GM12878 (cell line): ENCODE results near the gene OR6B1. TPM values are rescaled to one million over a fixed set of nuclear protein-coding genes. Genes with fewer than 3 reads are reported as not detected.
A peak's percentile ranks its signal among the peaks of the same experiment; 100 is the strongest.

Experiments
- ATAC-seq: fragments of 200-7000 bp; cut with Tn5 transposase; 3 replicates; pipeline ENCODE4 v1.9.1; 2020; ENCODE audit warnings: mild to moderate bottlenecking, moderate library complexity
- BruUV-seq: library from RNA; stranded (reverse); fragments of 400-500 nt; replicated peaks from 2 replicates; lab custom pipeline; 2021; lab: Mats Ljungman, UMichigan
- CTCF ChIA-PET: fragments of 300-600 bp; sonication (Branson Sonifier 250); formaldehyde crosslinking; extraction: SDS; loops from one replicate; lab custom pipeline; 2021; ENCODE audit warnings: inconsistent platforms; lab: Yijun Ruan, JAX
- POLR2A ChIA-PET: fragments of 350-600 bp; formaldehyde crosslinking; extraction: SDS; loops from one replicate; lab custom pipeline; 2021; ENCODE audit warnings: inconsistent platforms; lab: Charles Lee
- RAD21 ChIA-PET: fragments of 300-600 bp; sonication (Branson Sonifier 250); formaldehyde crosslinking; loops from one replicate; lab custom pipeline; 2023; ENCODE audit warnings: antibody characterized with exemption; ENCODE audit not compliant: unreplicated experiment; lab: Charles Lee
- SMC1A ChIA-PET: fragments of 300-600 bp; sonication (Branson Sonifier 250); formaldehyde crosslinking; loops from one replicate; lab custom pipeline; 2023; ENCODE audit not compliant: unreplicated experiment, uncharacterized antibody; lab: Charles Lee
- DNase-seq: peaks from one replicate; pipeline ENCODE4 v3.0.0-alpha.2; 2011; ENCODE audit warnings: low read depth, low spot score
- FAIRE-seq: peaks from 3 replicates; lab custom pipeline; 2011; peaks lifted over from hg19 to GRCh38; lab: Jason Lieb, UNC
- H2AFZ ChIP-seq: 2 replicates; pipeline ENCODE4 v1.6.0; 2011; ENCODE audit warnings: low read depth, low read length, control low read depth; ENCODE audit not compliant: control insufficient read depth
- H3K27ac ChIP-seq: 2 replicates; pipeline ENCODE4 v1.5.1; 2011; ENCODE audit warnings: control low read depth; ENCODE audit not compliant: control insufficient read depth, insufficient read depth
- H3K27me3 ChIP-seq, 2 experiments: replicated peaks in 1 of 2; 2 replicates each; pipeline versions ENCODE4 v1.6.0 to v1.6.1; 2011; ENCODE audit warnings: low read length in 1 of 2; ENCODE audit not compliant: control insufficient read depth in 2 of 2, insufficient read depth in 2 of 2
- H3K36me3 ChIP-seq, 2 experiments: 2 replicates each; pipeline ENCODE4 v1.5.1; 2011; ENCODE audit warnings: low read length in 1 of 2; ENCODE audit not compliant: control insufficient read depth in 2 of 2, insufficient read depth in 2 of 2
- H3K4me1 ChIP-seq: 2 replicates; pipeline ENCODE4 v1.6.1; 2011; ENCODE audit warnings: mild to moderate bottlenecking, low read length, moderate library complexity, mixed read lengths; ENCODE audit not compliant: control insufficient read depth, insufficient read depth
- H3K4me2 ChIP-seq: 2 replicates; pipeline ENCODE4 v1.6.0; 2011; ENCODE audit warnings: control low read depth; ENCODE audit not compliant: control insufficient read depth, insufficient read depth
- H3K4me3 ChIP-seq: fragments of 200-600 bp; sonication (generic); 2 replicates; pipeline ENCODE4 v1.5.1; 2016
- H3K79me2 ChIP-seq: 2 replicates; pipeline ENCODE4 v1.6.0; 2011; ENCODE audit warnings: low read length; ENCODE audit not compliant: control insufficient read depth, insufficient read depth
- H3K9ac ChIP-seq: 2 replicates; pipeline ENCODE4 v1.8.0; 2011; ENCODE audit warnings: low read length, control low read depth, mixed read lengths; ENCODE audit not compliant: control insufficient read depth, insufficient read depth
- H3K9me3 ChIP-seq: replicated peaks from 3 replicates; pipeline ENCODE4 v1.5.1; 2011; ENCODE audit warnings: mild to moderate bottlenecking, low read length; ENCODE audit not compliant: control insufficient read depth, insufficient read depth
- H4K20me1 ChIP-seq: 2 replicates; pipeline ENCODE4 v1.6.0; 2011; ENCODE audit not compliant: control insufficient read depth, insufficient read depth
- ASH2L ChIP-seq: fragments of 300-600, 200-600 bp; sonication (generic); IDR thresholded peaks from 2 replicates; pipeline ENCODE4 v1.6.1; 2017; ENCODE audit warnings: low read depth, mild to moderate bottlenecking, borderline replicate concordance
- FOXK2 ChIP-seq: fragments of 450-650 bp; IDR thresholded peaks from 2 replicates; pipeline ENCODE4 v1.6.1; 2017; ENCODE audit warnings: mild to moderate bottlenecking, moderate library complexity
- SIN3A ChIP-seq: IDR thresholded peaks from 2 replicates; pipeline ENCODE4 v1.6.1; 2012; ENCODE audit warnings: low read depth, low read length, improper control_type of control experiment
- in situ Hi-C: fragments of 300-500 bp; cut with MboI; formaldehyde crosslinking; loops from 9 replicates; pipeline ENCODE4 v1.14.3; 2018; ENCODE audit warnings: mixed read lengths
- intact Hi-C: fragments of 100-400 bp; cut with micrococcal nuclease; formaldehyde crosslinking; loops from one replicate; pipeline ENCODE4 v1.14.2; 2022; ENCODE audit not compliant: unreplicated experiment
- polyA plus RNA-seq, 11 experiments: library from polyadenylated mRNA; depleted of rRNA in 4 of 11; unstranded in 6 of 11; stranded (reverse) in 5 of 11; fragments of >200 nt; fragmentation: Nextera tagmentation in 4 of 11; fragmentation: Illumina TruSeq in 1 of 11; extraction: Ambion mirVana in 4 of 11; extraction: Trizol in 1 of 11; gene quantifications; 1 replicate in 1 of 11; 2 replicates in 10 of 11; pipeline versions ENCODE4 v1.2.1 to v1.2.3, GENCODE V29; 2011 to 2016; ENCODE audit warnings: inconsistent platforms in 2 of 11, missing spikeins in 2 of 11, low read depth in 1 of 11
- total RNA-seq, 4 experiments: library from RNA; depleted of rRNA in 3 of 4; stranded (reverse); fragments of >200 nt in 3 of 4; fragmentation: Illumina TruSeq in 1 of 4; extraction: Trizol in 1 of 4; gene quantifications; 2 replicates each; pipeline versions ENCODE4 v1.2.1 to v1.2.3, GENCODE V29; 2013 to 2021
- TF ChIP-seq, protein P1 (sequence below): fragments of 450-650 bp; IDR thresholded peaks from 2 replicates; pipeline ENCODE4 v1.6.1; 2014; ENCODE audit warnings: mild to moderate bottlenecking
- TF ChIP-seq, protein P2 (sequence below): fragments of 450-650 bp; IDR thresholded peaks from 2 replicates; pipeline ENCODE4 v1.6.1; 2017; ENCODE audit warnings: mild to moderate bottlenecking, moderate library complexity
- TF ChIP-seq, protein P3 (sequence below): fragments of 450-650 bp; IDR thresholded peaks from 2 replicates; pipeline ENCODE4 v1.6.1; 2017; ENCODE audit warnings: borderline replicate concordance
- TF ChIP-seq, protein P4 (sequence below): fragments of 450-650 bp; formaldehyde crosslinking; IDR thresholded peaks from 2 replicates; pipeline ENCODE4 v1.4.0; 2020; ENCODE audit warnings: mild to moderate bottlenecking, moderate library complexity

Gene OR6B1
- total and polyA plus RNA-seq, 10 of the 15 experiments (the other 5 are each of a cell fraction or from before 2014, with no cell fraction given), result not detected

DNA sequence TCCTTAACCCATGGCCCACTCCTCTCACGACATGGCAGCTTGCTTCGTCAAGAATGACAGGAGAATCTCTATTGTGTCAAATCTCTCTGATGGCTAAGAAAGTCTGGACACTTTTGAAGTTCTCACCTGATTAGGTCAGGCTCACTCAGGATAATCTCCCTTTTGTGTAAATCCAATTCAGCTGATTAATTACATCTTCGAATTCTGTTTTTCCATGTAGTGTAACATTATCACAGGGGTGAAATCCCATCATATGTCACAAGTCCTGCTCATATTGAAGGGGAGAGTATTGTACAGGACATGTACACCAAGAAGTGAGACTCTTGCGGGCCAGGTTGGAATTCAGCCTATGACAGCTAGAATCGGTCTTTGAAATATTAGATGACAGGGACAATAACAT lies 16.2 kb upstream of the OR6B1 start (continued):
- TF ChIP-seq, protein P1, sequence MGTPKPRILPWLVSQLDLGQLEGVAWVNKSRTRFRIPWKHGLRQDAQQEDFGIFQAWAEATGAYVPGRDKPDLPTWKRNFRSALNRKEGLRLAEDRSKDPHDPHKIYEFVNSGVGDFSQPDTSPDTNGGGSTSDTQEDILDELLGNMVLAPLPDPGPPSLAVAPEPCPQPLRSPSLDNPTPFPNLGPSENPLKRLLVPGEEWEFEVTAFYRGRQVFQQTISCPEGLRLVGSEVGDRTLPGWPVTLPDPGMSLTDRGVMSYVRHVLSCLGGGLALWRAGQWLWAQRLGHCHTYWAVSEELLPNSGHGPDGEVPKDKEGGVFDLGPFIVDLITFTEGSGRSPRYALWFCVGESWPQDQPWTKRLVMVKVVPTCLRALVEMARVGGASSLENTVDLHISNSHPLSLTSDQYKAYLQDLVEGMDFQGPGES, result no peak
- TF ChIP-seq, protein P2, sequence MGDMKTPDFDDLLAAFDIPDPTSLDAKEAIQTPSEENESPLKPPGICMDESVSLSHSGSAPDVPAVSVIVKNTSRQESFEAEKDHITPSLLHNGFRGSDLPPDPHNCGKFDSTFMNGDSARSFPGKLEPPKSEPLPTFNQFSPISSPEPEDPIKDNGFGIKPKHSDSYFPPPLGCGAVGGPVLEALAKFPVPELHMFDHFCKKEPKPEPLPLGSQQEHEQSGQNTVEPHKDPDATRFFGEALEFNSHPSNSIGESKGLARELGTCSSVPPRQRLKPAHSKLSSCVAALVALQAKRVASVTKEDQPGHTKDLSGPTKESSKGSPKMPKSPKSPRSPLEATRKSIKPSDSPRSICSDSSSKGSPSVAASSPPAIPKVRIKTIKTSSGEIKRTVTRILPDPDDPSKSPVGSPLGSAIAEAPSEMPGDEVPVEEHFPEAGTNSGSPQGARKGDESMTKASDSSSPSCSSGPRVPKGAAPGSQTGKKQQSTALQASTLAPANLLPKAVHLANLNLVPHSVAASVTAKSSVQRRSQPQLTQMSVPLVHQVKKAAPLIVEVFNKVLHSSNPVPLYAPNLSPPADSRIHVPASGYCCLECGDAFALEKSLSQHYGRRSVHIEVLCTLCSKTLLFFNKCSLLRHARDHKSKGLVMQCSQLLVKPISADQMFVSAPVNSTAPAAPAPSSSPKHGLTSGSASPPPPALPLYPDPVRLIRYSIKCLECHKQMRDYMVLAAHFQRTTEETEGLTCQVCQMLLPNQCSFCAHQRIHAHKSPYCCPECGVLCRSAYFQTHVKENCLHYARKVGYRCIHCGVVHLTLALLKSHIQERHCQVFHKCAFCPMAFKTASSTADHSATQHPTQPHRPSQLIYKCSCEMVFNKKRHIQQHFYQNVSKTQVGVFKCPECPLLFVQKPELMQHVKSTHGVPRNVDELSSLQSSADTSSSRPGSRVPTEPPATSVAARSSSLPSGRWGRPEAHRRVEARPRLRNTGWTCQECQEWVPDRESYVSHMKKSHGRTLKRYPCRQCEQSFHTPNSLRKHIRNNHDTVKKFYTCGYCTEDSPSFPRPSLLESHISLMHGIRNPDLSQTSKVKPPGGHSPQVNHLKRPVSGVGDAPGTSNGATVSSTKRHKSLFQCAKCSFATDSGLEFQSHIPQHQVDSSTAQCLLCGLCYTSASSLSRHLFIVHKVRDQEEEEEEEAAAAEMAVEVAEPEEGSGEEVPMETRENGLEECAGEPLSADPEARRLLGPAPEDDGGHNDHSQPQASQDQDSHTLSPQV, result no peak
- TF ChIP-seq ASH2L (no peak), FOXK2 (no peak)

DNA sequence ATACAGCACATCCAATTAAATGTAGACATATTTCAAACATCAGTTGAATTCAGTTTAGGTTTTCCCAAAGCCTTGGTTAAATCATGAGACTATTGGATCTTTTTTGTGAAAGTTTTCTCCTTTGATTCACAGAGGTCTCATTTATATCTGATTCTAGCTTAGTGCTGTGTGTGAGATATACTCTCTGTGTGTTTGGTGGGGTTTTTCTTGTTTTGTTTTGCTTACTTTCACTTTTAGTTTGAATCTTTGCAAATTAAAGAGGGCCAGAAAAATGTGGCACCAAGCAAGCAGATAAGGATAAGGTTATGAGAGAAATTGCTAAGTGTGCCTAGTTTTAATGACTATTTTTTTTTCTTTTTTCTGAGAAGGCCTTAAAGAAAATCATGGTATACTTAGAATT lies 12.6 kb upstream of the OR6B1 start:
- H3K4me1 ChIP-seq, result no peaks in the 10 kb centered on the region
- intact Hi-C loops, result no loop called here
- TF ChIP-seq, protein P3, sequence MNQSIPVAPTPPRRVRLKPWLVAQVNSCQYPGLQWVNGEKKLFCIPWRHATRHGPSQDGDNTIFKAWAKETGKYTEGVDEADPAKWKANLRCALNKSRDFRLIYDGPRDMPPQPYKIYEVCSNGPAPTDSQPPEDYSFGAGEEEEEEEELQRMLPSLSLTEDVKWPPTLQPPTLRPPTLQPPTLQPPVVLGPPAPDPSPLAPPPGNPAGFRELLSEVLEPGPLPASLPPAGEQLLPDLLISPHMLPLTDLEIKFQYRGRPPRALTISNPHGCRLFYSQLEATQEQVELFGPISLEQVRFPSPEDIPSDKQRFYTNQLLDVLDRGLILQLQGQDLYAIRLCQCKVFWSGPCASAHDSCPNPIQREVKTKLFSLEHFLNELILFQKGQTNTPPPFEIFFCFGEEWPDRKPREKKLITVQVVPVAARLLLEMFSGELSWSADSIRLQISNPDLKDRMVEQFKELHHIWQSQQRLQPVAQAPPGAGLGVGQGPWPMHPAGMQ, result no peak
- TF ChIP-seq SIN3A, result no peak
- TF ChIP-seq, protein P4, sequence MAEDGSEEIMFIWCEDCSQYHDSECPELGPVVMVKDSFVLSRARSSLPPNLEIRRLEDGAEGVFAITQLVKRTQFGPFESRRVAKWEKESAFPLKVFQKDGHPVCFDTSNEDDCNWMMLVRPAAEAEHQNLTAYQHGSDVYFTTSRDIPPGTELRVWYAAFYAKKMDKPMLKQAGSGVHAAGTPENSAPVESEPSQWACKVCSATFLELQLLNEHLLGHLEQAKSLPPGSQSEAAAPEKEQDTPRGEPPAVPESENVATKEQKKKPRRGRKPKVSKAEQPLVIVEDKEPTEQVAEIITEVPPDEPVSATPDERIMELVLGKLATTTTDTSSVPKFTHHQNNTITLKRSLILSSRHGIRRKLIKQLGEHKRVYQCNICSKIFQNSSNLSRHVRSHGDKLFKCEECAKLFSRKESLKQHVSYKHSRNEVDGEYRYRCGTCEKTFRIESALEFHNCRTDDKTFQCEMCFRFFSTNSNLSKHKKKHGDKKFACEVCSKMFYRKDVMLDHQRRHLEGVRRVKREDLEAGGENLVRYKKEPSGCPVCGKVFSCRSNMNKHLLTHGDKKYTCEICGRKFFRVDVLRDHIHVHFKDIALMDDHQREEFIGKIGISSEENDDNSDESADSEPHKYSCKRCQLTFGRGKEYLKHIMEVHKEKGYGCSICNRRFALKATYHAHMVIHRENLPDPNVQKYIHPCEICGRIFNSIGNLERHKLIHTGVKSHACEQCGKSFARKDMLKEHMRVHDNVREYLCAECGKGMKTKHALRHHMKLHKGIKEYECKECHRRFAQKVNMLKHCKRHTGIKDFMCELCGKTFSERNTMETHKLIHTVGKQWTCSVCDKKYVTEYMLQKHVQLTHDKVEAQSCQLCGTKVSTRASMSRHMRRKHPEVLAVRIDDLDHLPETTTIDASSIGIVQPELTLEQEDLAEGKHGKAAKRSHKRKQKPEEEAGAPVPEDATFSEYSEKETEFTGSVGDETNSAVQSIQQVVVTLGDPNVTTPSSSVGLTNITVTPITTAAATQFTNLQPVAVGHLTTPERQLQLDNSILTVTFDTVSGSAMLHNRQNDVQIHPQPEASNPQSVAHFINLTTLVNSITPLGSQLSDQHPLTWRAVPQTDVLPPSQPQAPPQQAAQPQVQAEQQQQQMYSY (CRISPR knock-in tag), result no peak
- no peaks in the 10 kb centered on the region for H3K79me2 ChIP-seq
- no peak for DNase-seq
- FAIRE-seq, result no peak
- no peaks in the 10 kb centered on the region for H3K36me3 ChIP-seq
- no TSS peak for BruUV-seq
- H3K9me3 ChIP-seq, result no peaks in the 10 kb centered on the region; the same call in 1 of the 3 replicates
- ChIA-PET SMC1A (interaction anchor here (1.5 kb wide), 1 partner anchor 14 kb away, joined by 3 read pairs; no protein-coding TSS in a partner anchor), POLR2A (no interaction called here), RAD21 (no interaction called here), CTCF (interaction anchor here (0.7 kb wide), 1 partner anchor 1718 kb away, joined by 3 read pairs; no protein-coding TSS in a partner anchor)
- H3K9ac ChIP-seq, result no peak overlapping the region
- H2AFZ ChIP-seq, result peak overlapping the region; percentile 63
- H3K4me2 ChIP-seq, result no peak overlapping the region
- no peaks in the 10 kb centered on the region for H3K27me3 ChIP-seq
- ATAC-seq, result peak; percentile 77
- no peak overlapping the region for H3K27ac ChIP-seq
- H3K4me3 ChIP-seq, result no peak overlapping the region
- in situ Hi-C loops, result no loop called here
- no peaks in the 10 kb centered on the region for H4K20me1 ChIP-seq
